GM12878 (cell line): ENCODE results near the gene MTHFD1L.

Experiments used
- JUNB ChIP-seq: IDR thresholded peaks from 2 replicates; pipeline ENCODE4 v1.6.1; 2016; ENCODE audit warnings: antibody characterized with exemption, mild to moderate bottlenecking
- KLF5 ChIP-seq: fragments of 450-650 bp; IDR thresholded peaks from 2 replicates; pipeline ENCODE4 v1.6.1; 2014; ENCODE audit warnings: mild to moderate bottlenecking; ENCODE audit not compliant: partially characterized antibody
- LARP7 ChIP-seq: fragments of 450-650 bp; IDR thresholded peaks from 2 replicates; pipeline ENCODE4 v1.6.1; 2017; ENCODE audit warnings: mild to moderate bottlenecking
- POLR2A ChIP-seq: IDR thresholded peaks from 2 replicates; pipeline ENCODE4 v1.6.1; 2011; ENCODE audit warnings: low read depth, mild to moderate bottlenecking, low read length
- TARDBP ChIP-seq: IDR thresholded peaks from 2 replicates; pipeline ENCODE4 v1.6.1; 2016; ENCODE audit warnings: borderline replicate concordance
- TF ChIP-seq, protein P1 (sequence below), 3 experiments: IDR thresholded peaks in 2 of 3; conservative IDR thresholded peaks in 1 of 3; 2 replicates each; pipeline ENCODE4 v1.5.1; 2011; ENCODE audit warnings: low read depth in 3 of 3, low read length in 3 of 3, mild to moderate bottlenecking in 3 of 3, control low read depth in 2 of 3, moderate library complexity in 2 of 3, inconsistent platforms in 1 of 3, mixed read lengths in 1 of 3; ENCODE audit not compliant: control insufficient read depth in 2 of 3, insufficient read depth in 1 of 3; ENCODE audit errors: extremely low read depth in 1 of 3

DNA sequence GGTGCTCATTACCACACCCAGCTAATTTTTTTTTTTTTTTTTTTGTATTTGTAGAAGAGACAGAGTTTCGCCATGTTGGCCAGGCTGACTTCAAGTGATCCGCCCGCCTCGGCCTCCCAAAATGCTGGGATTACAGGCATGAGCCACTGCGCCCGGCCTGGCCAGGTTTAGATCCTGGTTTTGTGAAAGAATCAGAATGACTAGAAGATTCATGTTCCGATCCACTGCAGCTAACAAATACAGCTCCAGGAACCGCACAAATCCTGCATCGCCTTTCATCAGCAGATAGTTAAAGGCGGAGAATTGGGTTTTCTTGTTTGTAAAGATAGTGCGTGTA, 223.1 kb downstream of the MTHFD1L start:
- no peak for TF ChIP-seq TARDBP
- no peak for TF ChIP-seq JUNB
- TF ChIP-seq, protein P1, sequence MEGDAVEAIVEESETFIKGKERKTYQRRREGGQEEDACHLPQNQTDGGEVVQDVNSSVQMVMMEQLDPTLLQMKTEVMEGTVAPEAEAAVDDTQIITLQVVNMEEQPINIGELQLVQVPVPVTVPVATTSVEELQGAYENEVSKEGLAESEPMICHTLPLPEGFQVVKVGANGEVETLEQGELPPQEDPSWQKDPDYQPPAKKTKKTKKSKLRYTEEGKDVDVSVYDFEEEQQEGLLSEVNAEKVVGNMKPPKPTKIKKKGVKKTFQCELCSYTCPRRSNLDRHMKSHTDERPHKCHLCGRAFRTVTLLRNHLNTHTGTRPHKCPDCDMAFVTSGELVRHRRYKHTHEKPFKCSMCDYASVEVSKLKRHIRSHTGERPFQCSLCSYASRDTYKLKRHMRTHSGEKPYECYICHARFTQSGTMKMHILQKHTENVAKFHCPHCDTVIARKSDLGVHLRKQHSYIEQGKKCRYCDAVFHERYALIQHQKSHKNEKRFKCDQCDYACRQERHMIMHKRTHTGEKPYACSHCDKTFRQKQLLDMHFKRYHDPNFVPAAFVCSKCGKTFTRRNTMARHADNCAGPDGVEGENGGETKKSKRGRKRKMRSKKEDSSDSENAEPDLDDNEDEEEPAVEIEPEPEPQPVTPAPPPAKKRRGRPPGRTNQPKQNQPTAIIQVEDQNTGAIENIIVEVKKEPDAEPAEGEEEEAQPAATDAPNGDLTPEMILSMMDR (IDR thresholded peaks at IDR 0.05 in 2 of 3, conservative IDR thresholded peaks at IDR 0.05 in 1 of 3; ENCODE audit: control insufficient read depth in 2 of 3, extremely low read depth in 1 of 3, insufficient read depth in 1 of 3, low read depth in 3 of 3, low read length in 3 of 3): no peak
- TF ChIP-seq KLF5: no peak
- TF ChIP-seq LARP7: no peak
- no peak for TF ChIP-seq POLR2A
